WI38 (cell line): ENCODE data around the gene DAZAP1.

Experiments used
- H3K4me3 ChIP-seq: 2 replicates; pipeline ENCODE4 v1.5.1; 2011; ENCODE audit warnings: low read depth, mild to moderate bottlenecking, control low read depth, low read length
- CTCF ChIP-seq: IDR thresholded peaks from 2 replicates; pipeline ENCODE4 v1.5.1; 2012; ENCODE audit warnings: low read depth, mild to moderate bottlenecking, control low read depth, low read length

The DAZAP1 gene

GRCh38 chr19:1438933-1439354 is 31.6 kb downstream of the DAZAP1 start:
- peak overlapping the region; percentile 73 for H3K4me3 ChIP-seq
- TF ChIP-seq CTCF = no peak

- peak overlapping the region; percentile 73 for H3K4me3 ChIP-seq
These were observed 32.4 kb downstream of the DAZAP1 start for GRCh38 chr19:1439525-1440417.

- H3K4me3 ChIP-seq = no peak overlapping the region
- no peak for TF ChIP-seq CTCF
These were observed 33.0 kb downstream of the DAZAP1 start for GRCh38 chr19:1440418-1440801.

GRCh38 chr19:1441022-1441426 is 33.6 kb downstream of the DAZAP1 start:
- no peak for TF ChIP-seq CTCF
- H3K4me3 ChIP-seq = no peak overlapping the region

GRCh38 chr19:1441677-1442438 is 34.5 kb downstream of the DAZAP1 start:
- H3K4me3 ChIP-seq = no peak overlapping the region
- no peak for TF ChIP-seq CTCF

- peak; percentile 82 for TF ChIP-seq CTCF
- peak overlapping the region; percentile 33; the same call in 1 of the 2 replicates for H3K4me3 ChIP-seq
These were observed 38.0 kb downstream of the DAZAP1 start for GRCh38 chr19:1445185-1445931.

- TF ChIP-seq CTCF = no peak
- peak overlapping the region; percentile 33 for H3K4me3 ChIP-seq
These were observed 38.7 kb downstream of the DAZAP1 start for GRCh38 chr19:1445932-1446712.
